SU-DHL-6 (cell line): ENCODE data around the gene DOCK11.

Experiments used
- EZH2phosphoT487 ChIP-seq: fragments of 200-600 bp; sonication (generic), shearing (Covaris generic); conservative IDR thresholded peaks from 2 replicates; pipeline ENCODE4 v1.6.1; 2018; ENCODE audit warnings: mild to moderate bottlenecking, antibody characterized with exemption, low read length, moderate library complexity, mixed read lengths
- TF ChIP-seq, protein P1 (sequence below): fragments of 200-600 bp; sonication (generic); IDR thresholded peaks from one replicate; pipeline ENCODE4 v1.5.1; 2017; ENCODE audit warnings: antibody characterized with exemption, mild to moderate bottlenecking, low read length, moderate library complexity; ENCODE audit not compliant: insufficient read depth, poor library complexity, severe bottlenecking

GRCh38 chrX:118714521-118714920 lies 218.9 kb downstream of the DOCK11 start:
- TF ChIP-seq, protein P1, sequence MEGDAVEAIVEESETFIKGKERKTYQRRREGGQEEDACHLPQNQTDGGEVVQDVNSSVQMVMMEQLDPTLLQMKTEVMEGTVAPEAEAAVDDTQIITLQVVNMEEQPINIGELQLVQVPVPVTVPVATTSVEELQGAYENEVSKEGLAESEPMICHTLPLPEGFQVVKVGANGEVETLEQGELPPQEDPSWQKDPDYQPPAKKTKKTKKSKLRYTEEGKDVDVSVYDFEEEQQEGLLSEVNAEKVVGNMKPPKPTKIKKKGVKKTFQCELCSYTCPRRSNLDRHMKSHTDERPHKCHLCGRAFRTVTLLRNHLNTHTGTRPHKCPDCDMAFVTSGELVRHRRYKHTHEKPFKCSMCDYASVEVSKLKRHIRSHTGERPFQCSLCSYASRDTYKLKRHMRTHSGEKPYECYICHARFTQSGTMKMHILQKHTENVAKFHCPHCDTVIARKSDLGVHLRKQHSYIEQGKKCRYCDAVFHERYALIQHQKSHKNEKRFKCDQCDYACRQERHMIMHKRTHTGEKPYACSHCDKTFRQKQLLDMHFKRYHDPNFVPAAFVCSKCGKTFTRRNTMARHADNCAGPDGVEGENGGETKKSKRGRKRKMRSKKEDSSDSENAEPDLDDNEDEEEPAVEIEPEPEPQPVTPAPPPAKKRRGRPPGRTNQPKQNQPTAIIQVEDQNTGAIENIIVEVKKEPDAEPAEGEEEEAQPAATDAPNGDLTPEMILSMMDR = no peak
- TF ChIP-seq EZH2phosphoT487 = no peak
